GM18858 (cell line): ENCODE results near the gene SLC6A9.

Experiments used
- ATAC-seq: cut with Tn5 transposase; IDR thresholded peaks from one replicate; pipeline ENCODE4 v1.9.1; 2021; ENCODE audit not compliant: unreplicated experiment

Gene SLC6A9

DNA sequence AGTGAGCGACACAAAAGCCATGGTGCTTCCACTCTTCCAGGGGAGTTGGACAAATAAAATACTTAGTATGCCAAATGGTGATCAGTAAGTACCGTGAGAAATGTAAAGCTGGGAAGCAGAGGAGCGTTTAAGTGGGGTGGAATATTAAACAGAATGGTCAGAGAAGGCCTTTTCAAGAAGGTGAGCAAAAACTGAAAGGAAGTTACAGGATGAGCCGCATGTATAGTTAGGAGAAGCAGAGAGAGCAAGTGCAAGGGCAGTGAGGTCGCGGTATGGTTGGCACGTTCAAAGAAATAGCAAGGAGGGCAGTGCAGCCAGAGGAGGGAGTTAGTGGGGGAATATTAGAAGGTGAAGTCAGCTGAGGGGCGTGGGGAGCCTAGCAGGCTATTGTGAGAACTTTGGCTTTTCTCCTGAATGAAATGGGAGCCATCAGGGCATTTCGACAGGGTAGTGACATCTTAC lies 57.2 kb downstream of the SLC6A9 start:
- no peak for ATAC-seq

DNA sequence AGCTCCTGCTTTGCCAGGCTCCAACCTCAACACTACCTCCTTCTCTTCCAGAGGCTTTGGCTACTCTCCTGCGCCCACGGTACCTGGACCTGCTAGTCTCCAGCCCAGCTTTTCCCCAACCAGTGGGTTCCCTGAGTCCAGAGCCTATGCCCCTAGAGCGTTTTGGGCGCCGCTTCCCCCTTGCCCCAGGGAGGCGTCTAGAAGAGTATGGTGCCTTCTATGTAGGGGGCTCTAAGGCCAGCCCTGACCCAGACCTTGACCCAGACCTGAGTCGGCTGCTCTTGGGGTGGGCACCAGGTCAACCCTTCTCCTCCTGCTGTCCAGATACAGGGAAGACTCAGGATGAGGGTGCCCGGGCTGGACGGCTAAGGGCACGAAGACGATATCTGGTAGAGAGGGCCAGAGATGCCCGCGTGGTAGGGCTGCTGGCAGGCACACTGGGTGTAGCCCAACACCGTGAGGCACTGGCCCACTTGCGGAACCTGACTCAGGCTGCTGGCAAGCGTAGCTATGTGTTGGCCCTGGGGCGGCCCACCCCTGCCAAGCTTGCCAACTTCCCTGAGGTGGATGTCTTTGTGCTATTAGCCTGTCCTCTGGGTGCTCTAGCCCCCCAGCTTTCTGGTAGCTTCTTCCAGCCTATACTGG lies 59.8 kb downstream of the SLC6A9 start:
- no peak for ATAC-seq

DNA sequence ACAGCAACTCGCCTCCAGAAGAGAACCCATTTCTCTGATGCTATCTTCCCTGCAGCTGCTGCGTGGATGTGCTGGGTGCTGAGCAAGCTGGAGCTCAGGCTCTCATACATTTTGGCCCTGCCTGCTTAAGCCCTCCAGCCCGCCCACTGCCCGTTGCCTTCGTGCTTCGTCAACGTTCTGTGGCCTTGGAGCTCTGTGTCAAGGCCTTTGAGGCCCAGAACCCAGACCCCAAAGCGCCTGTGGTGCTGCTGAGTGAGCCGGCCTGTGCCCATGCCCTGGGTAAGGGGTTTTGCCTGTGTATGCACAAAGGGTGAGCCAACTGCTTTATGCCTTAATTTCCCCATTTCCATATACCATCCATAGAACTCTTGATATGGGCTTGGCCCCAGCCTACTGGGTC lies 60.4 kb downstream of the SLC6A9 start:
- ATAC-seq, result no peak

DNA sequence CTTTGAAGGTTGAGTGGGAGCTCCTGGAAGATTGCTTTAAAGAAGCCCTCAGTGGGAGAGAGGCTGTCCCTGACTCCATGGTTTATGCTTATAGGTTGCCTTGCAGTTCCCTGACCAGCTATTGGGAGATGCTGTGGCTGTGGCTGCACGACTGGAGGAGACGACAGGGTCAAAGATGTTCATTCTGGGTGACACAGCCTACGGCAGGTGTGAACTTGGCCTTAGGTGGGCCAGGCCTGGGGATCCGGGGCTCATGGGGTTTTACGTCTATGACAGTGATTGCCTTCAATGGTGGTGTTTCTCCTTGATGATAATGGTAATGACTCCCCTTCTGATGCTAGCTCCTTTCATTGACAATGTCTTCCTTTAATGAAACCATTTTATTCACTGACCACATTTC lies 60.8 kb downstream of the SLC6A9 start:
- ATAC-seq, result no peak

DNA sequence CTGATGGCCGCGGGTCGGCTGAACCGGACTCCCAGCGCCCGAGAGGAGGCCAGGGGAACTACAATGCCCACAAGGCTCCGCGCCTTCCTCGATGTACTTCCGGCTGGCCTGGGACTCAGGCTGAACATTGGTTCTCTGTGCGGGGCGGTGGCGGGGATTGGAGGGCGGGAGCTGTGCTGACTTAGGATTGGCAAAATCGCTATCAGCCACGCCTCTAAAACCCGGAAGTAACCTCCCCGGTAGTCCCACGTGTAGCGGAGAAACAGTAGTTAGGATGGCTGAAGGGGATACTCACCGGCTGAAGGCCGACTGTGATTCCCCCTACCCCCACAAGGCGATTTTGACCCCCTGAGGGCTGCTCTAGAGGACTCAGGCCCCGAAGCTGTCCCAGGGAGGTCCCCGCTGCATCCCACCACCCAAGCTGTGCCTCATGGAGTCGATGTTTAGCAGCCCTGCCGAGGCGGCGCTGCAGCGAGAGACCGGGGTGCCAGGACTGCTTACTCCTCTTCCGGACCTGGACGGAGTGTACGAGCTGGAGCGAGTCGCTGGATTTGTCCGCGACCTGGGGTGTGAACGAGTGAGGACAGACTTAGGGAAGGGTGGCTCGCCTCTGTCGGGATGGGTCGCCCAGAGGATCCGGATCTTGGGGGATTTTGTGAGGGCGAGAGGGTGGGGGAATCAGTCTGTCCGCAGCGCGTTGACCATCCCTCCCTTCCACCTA lies 61.4 kb downstream of the SLC6A9 start, which contains the start of gene DPH2:
TSS of gene DPH2 (plus strand) at position 265 of the 721 bp plus-strand sequence. CDS start at position 431, 166 bp downstream.
- ATAC-seq, result peak; percentile 75

DNA sequence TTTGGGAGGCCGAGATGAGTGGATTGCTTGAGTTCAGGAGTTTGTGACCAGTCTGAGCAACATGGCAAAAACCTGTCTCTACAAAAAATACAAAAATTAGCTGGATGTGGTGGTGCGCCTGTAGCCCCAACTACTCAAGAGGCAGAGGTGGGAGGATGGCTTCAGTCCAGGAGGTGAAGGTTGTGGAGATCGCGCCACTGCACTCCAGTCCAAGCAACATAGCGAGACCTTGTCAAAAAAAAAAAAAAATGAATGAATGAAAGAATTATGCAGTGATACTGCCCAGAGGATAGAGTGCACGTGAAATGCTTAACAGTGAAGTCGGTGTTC lies 61.9 kb downstream of the SLC6A9 start:
- no peak for ATAC-seq

DNA sequence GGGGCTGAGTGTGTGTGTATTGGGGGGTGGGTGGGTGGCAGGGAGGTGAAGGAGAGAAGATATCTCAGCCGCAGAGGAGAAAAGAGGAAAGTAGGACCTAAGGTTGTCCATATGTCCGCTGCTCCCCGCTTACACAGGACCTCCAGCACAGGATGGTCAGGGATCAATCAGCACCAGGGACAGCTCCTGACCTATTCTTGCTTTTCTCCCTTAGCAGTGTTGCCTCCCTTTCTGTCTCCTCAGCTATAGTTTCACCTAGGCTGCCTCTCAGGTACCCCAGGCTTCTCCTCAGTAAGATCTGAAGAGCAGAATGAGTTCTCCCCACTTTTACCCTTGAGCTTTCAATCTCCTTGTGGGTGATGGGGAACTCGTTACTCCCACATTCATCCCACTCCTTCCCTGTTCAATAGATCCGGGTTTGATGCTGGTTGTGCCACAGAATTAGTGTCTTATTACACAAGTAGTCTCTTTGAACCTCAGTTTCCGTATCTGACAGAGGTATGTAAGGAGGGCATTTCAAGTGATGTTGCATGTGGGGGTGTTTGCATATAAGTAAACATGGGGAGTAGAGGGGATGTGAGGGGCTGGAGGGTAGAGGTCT lies 62.8 kb downstream of the SLC6A9 start:
- ATAC-seq, result no peak

DNA sequence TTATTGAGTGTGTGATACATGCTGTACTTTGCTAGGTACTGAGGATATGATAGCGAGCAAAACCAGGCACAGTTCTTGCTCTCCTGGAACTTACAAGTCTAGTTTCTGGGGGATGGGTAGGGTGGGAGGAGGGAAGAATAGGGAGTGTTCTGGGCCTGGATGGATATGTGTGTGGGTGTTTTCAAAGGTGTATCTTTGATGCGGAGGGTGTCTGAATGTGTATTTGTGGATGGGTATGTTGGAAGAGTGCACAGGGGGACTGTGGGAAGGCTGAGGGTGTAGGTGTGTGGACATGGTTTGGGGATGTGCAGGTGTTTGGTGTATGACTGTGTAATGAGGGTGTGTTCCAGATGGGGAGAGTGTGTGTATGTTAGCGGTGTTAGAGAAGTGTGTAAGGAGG lies 65.9 kb downstream of the SLC6A9 start:
- no peak for ATAC-seq

DNA sequence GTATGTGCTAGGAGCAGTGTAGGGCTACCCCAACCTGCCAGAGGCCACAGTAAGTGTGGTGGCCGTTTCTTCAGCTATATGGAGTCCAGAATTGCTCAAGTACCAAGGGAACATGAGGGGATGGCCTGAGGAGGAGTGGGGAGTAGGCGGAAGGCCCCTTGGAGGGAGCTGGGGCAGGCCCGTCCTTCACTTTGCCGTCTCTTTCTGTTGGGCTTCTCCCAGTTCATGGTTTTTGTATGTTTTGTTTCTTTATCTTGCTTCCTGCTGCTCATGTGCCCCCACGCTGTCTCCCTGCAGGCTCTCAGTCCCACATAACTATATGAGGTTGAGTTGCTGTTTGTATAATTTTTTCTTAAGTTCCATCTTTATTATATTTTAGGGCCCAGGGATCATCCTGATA lies 67.4 kb downstream of the SLC6A9 start:
- ATAC-seq, result no peak

DNA sequence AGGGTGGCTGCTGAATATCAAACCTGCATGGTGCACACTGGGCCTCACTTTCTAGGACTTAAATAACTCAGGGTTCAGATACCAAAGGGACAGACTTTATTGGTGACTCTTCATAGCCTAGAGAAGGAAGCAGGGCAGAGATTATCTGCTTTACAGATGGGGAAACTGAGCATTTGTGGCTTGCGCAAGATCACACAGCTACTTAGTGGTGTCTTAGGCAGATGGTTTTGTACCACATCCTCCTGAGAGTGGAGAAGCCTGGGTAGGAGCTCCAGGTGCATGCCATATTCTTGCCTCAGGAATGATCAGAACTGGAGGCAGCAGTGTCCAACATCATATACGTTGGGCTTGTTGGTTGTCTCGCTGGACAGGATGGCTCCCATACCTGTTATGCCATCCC lies 68.3 kb downstream of the SLC6A9 start:
- ATAC-seq, result no peak

DNA sequence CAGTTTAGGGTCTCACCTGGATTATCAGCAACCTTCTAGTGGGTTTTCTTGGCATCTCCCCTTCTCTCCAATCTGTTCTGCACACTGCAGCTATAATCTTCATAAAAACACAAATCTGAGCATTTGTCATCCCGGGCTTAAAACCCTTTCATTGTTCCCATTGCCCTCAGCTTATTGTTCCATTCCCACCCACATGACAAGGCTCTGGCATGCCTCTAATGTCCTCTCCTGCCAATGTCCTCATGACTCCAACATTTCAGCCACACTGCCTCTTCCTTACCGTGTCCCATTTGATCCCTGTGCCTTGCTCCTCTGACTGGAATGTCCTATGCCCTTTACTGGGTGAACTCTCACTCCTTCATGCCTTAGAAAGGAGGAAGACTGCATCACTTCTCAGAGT lies 68.9 kb downstream of the SLC6A9 start:
- ATAC-seq, result no peak

DNA sequence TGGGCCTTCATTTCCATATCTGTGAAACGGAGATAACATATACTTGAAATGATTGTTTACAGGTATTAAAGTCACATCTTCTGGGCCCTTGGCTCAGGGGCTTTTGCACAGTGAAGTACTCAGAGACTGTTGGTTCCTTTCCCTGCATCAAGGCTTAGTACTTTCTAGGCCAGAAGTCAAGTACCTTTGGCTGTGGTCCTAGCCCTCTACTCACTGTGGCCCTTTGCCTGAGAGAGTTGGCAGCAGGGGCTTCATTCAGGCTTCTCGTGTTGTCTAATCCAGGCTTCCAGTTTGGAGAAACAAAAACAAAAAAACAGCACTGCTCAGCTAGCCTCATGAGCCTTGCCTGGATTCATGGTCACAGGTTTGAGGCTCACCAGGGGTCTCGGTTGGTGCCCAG lies 69.6 kb downstream of the SLC6A9 start:
- ATAC-seq, result no peak

DNA sequence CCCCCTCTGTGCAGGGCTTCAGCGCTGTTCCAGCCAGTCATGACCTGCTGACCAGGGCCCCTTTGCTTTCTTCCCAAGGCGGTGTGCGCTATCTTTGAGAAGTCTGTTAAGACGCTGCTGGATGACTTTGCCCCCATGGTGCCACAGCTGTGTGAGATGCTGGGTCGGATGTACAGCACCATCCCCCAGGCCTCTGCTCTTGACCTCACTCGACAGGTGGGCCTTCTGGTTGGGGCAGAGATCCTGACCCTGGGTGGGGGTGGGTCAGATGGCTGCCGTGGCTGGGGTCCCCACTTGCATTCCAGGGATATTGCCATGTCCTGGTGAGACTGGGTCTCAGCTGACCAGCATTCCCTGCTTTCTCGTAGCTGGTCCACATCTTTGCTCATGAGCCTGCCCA lies 70.5 kb downstream of the SLC6A9 start:
- no peak for ATAC-seq

DNA sequence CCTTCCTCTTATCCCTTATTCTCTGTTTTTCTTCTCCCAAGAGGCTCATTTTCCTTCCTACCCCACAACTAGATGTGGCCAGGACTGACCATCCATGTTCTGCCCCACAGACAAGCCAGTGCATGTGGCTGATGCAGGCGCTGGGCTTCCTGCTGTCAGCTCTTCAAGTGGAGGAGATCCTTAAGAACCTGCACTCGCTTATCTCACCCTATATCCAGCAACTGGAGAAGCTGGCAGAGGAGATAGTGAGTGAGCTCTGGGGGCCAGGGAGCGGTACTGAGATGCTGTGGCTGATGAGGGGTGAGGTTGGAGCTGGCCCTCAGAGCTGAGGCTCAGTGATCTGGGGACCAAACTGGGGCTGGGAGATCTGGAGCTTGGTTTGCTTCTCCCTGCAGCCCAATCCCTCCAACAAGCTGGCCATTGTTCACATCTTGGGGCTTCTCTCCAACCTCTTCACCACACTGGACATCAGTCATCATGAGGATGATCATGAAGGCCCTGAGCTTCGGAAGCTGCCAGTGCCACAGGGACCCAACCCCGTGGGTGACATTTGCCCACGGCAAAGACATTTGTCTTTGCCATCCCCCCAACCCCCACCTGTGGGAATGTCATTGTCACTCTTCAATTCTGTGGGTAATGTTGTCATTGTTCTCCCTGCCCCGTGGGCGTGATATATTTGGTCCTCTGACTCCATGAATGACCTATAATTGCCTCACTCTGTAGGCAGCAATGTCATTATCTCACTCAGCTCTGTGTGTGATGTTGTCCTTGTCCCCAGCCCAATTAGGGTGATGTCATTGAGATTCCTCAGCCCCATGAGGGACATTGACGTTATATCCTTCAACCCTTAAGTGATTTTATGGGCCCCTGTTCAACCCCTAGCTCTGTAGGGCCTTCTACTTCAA lies 72.7 kb downstream of the SLC6A9 start:
- no peak for ATAC-seq

DNA sequence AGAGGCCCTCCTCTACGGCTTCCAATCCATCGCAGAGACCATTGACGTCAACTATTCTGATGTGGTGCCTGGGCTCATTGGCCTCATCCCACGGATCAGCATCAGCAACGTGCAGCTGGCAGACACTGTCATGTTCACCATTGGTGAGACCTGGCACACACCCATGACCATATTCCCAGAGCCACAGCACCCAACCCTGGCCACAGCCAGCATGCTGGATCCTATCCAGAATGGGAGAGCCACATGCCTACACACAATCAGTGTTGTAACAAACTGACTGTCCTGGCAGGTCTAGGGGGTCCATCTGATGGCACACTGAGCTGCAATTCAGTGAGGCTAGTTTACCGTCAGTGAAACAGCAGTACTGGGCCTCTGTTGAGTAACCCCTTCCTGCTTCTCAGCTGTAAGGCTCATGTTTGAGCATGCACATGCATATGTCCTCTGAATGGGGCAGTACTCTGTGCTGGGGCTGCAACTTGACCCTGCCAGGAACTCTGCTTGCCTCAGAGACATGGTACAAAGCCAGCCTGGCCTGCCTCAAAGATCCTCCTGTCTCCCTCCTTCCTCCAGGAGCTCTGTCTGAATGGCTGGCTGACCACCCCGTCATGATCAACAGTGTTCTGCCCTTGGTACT lies 73.7 kb downstream of the SLC6A9 start:
- no peak for ATAC-seq

DNA sequence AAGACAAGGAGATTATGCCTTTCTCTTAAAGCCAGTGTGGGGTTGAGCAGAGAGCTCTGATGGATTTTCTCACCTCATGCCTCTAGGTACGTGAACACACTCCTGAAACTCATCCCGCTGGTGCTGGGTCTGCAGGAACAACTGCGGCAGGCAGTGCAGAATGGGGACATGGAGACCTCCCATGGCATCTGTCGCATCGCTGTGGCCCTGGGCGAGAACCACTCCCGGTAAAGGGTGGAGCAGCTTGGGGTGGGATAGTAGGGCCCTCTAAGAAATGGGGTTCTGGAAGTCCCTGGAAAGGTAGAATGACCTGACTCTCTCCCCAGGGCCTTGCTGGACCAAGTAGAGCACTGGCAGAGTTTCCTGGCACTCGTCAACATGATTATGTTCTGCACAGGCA lies 75.0 kb downstream of the SLC6A9 start:
- no peak for ATAC-seq

DNA sequence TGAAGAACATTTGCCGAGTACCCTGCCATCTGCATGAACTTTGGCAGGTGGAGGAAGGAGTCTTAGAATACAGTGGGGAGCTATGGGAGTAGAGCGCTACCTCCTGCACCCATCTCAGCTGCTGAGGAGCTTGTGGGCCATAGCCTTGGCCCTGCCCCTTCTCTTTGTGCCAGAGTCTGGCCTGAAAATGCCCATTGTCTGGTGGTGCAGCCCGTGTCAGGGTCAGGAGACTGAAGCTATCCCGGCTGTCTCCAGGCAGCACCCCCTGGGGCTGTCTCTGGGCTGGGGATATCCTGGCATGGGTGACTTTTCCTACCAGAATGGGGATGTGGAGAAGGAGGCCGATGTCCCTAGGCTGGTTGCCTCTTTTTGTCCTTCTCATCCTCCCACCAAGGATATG lies 77.2 kb downstream of the SLC6A9 start:
- no peak for ATAC-seq

DNA sequence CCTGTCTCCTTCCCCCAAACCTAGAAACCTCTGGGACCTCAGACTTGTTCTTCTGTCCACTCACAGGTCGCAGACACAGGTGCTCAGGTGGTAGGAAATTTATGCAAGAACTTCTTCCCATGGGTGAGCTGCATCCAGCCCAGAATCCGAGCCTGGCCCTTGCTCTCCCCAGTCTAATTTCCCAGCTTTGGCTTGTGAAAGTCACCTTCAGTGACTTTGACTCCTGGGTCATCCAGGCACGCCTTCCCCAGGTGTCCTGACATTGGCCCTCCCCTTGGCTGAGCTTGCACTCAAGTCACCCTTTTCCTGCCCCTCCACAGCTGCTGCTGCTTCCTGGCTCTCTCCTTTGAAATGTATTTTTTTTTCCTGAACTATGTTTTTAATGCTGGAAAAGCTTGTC lies 77.9 kb downstream of the SLC6A9 start:
- ATAC-seq, result no peak

DNA sequence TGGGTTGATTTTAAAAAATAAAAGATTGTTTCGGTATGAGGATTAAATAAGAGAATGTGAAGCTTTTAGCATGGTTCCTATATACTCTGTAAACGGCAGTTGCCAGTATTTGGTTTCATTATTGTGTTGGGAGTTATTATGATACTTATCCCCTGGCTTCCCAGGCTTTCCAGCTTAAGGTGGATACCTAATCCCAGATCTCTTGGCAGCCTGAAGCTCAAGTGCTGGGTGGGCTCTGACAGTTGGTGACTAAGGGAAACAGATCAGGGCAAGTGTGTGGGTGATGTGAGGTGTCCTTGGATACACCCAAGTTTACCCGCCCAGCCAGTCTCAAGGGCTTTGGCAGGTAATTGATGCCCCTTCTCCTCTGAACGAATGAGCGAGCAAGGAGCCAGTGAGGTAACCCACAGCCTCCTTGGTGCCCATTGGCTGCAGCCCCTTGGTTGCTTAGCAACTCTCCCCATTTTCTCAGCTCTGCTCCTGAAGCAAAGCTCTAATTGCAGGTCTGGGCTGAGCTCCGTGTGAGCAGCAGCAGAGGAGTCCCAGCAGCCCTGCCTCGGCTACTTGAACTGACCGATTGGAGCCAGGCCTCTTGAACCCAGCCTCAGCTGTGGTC lies 78.4 kb downstream of the SLC6A9 start:
- no peak for ATAC-seq
